GDM1 (cell line): Measurements from ENCODE around the gene CCNT1.

Experiments used
- DNase-seq: peaks from one replicate; lab custom pipeline; 2025; lab: John Stamatoyannopoulos, UW

Gene CCNT1

DNA sequence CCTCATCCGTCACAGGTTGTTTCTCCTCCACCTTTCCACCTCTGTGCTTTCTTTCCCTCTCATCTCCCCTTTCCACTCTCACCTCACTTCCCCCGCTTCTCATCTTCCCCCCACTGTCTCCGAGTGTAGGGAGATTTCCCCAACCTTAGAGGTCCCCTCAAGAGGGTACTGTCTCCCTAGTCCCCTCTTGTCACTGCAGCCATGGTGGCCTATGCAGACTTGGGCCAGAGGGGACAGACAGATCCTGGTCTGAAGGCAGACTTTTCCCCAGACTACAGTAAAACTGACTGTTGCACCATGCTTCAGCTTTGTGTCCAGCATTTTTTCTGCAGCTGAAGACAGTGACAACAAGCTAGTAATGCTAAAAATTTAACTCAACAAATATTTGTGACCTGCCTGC is 75.7 kb downstream of the CCNT1 start:
- DNase-seq: no peak

DNA sequence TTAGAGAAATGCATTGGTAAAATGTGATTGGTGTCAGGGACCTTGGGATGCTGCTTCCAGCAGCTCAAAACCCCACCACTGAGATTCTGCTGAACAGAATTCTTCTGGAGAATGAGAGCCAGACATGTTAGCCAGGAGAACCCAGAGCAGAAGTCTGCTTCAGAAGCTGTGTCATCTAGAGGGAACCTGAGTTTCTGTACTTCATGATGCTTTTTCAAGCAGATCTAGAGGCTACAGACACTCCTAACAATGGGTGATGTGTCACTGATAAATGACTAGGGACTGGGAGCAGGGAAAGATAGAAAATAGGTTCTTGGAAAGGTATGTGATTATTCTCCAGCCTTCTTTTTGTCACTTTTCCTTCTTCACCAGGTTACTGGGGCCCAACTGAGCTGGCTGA is 76.1 kb downstream of the CCNT1 start:
- no peak for DNase-seq
